Activated CD8-positive, alpha-beta memory T cell treated with anti-CD3 and anti-CD28 coated beads for 4 hours (primary cell): ENCODE measurements around the gene HOXC12.

Source experiments
- DNase-seq, 2 donors: peaks; one replicate each; pipeline ENCODE4 v3.0.0-alpha.2; 2020; ENCODE audit warnings: low read depth in 2 of 2

HOXC12 gene

GRCh38 chr12:54007538-54008259 lies 53.0 kb downstream of the HOXC12 start:
- no peak for DNase-seq

GRCh38 chr12:54008260-54008552 lies 53.5 kb downstream of the HOXC12 start:
- no peak for DNase-seq
